HepG2 (cell line): Measurements from ENCODE around the gene AGAP1. TPM values are rescaled to one million over a fixed set of nuclear protein-coding genes. Genes with fewer than 3 reads are reported as not detected.

Experiments
- ETV6 ChIP-seq: sonication (generic); formaldehyde crosslinking; conservative IDR thresholded peaks from 2 replicates; pipeline ENCODE4 v1.4.0; 2020; ENCODE audit warnings: missing genetic modification reagents
- GFI1 ChIP-seq: sonication (generic); formaldehyde crosslinking; IDR thresholded peaks from 2 replicates; pipeline ENCODE4 v1.5.0; 2020; ENCODE audit warnings: missing genetic modification reagents, mild to moderate bottlenecking, borderline replicate concordance
- HHEX ChIP-seq: IDR thresholded peaks from 2 replicates; pipeline ENCODE4 v1.6.1; 2016; ENCODE audit warnings: control low read depth
- ISX ChIP-seq: sonication (generic); formaldehyde crosslinking; conservative IDR thresholded peaks from 2 replicates; pipeline ENCODE4 v1.5.0; 2020; ENCODE audit warnings: missing genetic modification reagents
- KLF12 ChIP-seq: sonication (generic); formaldehyde crosslinking; IDR thresholded peaks from 2 replicates; pipeline ENCODE4 v1.4.0; 2020; ENCODE audit warnings: missing genetic modification reagents, borderline replicate concordance
- REXO4 ChIP-seq: sonication (generic); formaldehyde crosslinking; IDR thresholded peaks from 2 replicates; pipeline ENCODE4 v1.8.0; 2022; ENCODE audit warnings: missing genetic modification reagents, mild to moderate bottlenecking, borderline replicate concordance
- RNF2 ChIP-seq: fragments of 450-650 bp; conservative IDR thresholded peaks from 2 replicates; pipeline ENCODE4 v1.6.1; 2016; ENCODE audit warnings: low read depth
- SMARCE1 ChIP-seq: fragments of 450-650 bp; IDR thresholded peaks from 2 replicates; pipeline ENCODE4 v1.6.1; 2017; ENCODE audit warnings: borderline replicate concordance
- ZBTB20 ChIP-seq: sonication (generic); formaldehyde crosslinking; IDR thresholded peaks from 2 replicates; pipeline ENCODE4 v1.8.1; 2023; ENCODE audit warnings: missing genetic modification reagents, low read depth, mild to moderate bottlenecking, borderline replicate concordance
- ZFP36 ChIP-seq: fragments of 150-350 bp; IDR thresholded peaks from 2 replicates; pipeline ENCODE4 v1.6.1; 2018; ENCODE audit warnings: borderline replicate concordance, low read length, low read depth; ENCODE audit not compliant: partially characterized antibody
- ZNF431 ChIP-seq: sonication (generic); formaldehyde crosslinking; IDR thresholded peaks from 2 replicates; pipeline ENCODE4 v1.9.0; 2022; ENCODE audit warnings: missing genetic modification reagents, low read depth, mild to moderate bottlenecking, borderline replicate concordance
- ZNF446 ChIP-seq: sonication (generic); formaldehyde crosslinking; IDR thresholded peaks from 2 replicates; pipeline ENCODE4 v1.5.0; 2020; ENCODE audit warnings: mild to moderate bottlenecking, missing genetic modification reagents
- ZNF577 ChIP-seq: sonication (generic); formaldehyde crosslinking; IDR thresholded peaks from 2 replicates; pipeline ENCODE4 v1.4.0; 2020; ENCODE audit warnings: mild to moderate bottlenecking, low read depth, missing genetic modification reagents, borderline replicate concordance
- ZNF891 ChIP-seq: sonication (generic); formaldehyde crosslinking; IDR thresholded peaks from 2 replicates; pipeline ENCODE4 v1.5.0; 2020; ENCODE audit warnings: mild to moderate bottlenecking, missing genetic modification reagents
- polyA plus RNA-seq, 8 experiments: library from polyadenylated mRNA; depleted of rRNA in 3 of 8; stranded (reverse) in 7 of 8; unstranded in 1 of 8; fragments of >200 nt; fragmentation: Illumina TruSeq in 4 of 8; extraction: Trizol in 4 of 8; gene quantifications; 2 replicates each; pipeline versions ENCODE4 v1.2.1 to v1.2.3, GENCODE V29; 2011 to 2016; ENCODE audit warnings: low read depth in 4 of 8, missing spikeins in 1 of 8, mixed read lengths in 1 of 8; ENCODE audit not compliant: insufficient read depth in 1 of 8
- total RNA-seq, 5 experiments: library from RNA; depleted of rRNA; stranded (reverse); fragments of >200 nt; fragmentation: Illumina TruSeq; extraction: Trizol; gene quantifications; 2 replicates each; pipeline ENCODE4 v1.2.3, GENCODE V29; 2016; ENCODE audit warnings: low read depth in 1 of 5
- TF ChIP-seq, protein P1 (sequence below): IDR thresholded peaks from 2 replicates; pipeline ENCODE4 v1.6.1; 2016; ENCODE audit warnings: mild to moderate bottlenecking, missing biosample characterization, missing genetic modification reagents
- TF ChIP-seq, protein P2 (sequence below): sonication (generic); formaldehyde crosslinking; IDR thresholded peaks from 2 replicates; pipeline ENCODE4 v1.4.0; 2020; ENCODE audit warnings: missing genetic modification reagents, borderline replicate concordance
- TF ChIP-seq, protein P3 (sequence below): sonication (generic); formaldehyde crosslinking; IDR thresholded peaks from 2 replicates; pipeline ENCODE4 v1.4.0; 2020; ENCODE audit warnings: missing genetic modification reagents, borderline replicate concordance
- TF ChIP-seq, protein P4 (sequence below): sonication (generic); formaldehyde crosslinking; IDR thresholded peaks from 2 replicates; pipeline ENCODE4 v1.9.0; 2021; ENCODE audit warnings: mild to moderate bottlenecking, missing genetic modification reagents

Gene AGAP1
- total and polyA plus RNA-seq, 2 of the 13 experiments (the other 11 are each of a cell fraction or from before 2014, with no cell fraction given), result 21.2 to 32.7 TPM

DNA sequence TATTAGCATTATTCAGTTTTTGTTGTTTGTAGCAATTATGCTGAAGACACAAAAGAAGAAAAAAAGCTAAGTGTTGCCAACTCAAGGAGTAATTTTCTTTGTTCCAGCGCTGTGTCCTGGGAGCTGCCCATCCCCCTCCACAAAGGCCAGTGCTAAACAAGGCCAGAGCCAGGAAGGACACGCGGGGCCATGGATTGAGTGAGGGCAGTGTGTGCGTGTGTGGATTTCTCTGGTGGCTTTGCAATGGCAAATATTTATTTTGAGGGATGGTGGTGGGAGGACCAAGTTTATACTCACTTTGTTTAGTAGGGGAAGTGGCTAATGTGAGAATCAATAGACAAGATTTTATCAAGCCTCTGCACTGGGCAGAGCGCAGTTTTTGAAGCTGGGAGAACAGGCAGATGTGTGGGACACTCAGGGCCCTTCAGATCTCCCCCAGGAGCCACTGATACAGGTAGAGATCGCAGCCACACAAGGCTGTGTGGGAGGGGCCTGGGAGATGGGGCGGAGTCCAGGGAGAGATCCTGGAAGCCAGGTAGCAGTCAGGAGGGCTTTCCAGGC lies 11.4 kb downstream of the AGAP1 start (continued):
- TF ChIP-seq ZNF431 (0 out of 2 replicates have a peak, but pooled peaks have one; percentile 52), ZFP36 (no peak), ISX (CRISPR knock-in tag) (no peak), REXO4 (CRISPR knock-in tag) (no peak), ETV6 (CRISPR knock-in tag) (no peak), SMARCE1 (no peak), ZNF577 (CRISPR knock-in tag) (no peak), RNF2 (no peak), ZBTB20 (CRISPR knock-in tag) (peak; percentile 89; the same call in 1 of the 2 replicates), ZNF891 (0 out of 2 replicates have a peak, but pooled peaks have one; percentile 63), ZNF446 (CRISPR knock-in tag) (no peak), KLF12 (no peak), GFI1 (CRISPR knock-in tag) (peak; percentile 91), HHEX (CRISPR knock-in tag) (peak; percentile 55; the same call in 1 of the 2 replicates)
- TF ChIP-seq, protein P1, sequence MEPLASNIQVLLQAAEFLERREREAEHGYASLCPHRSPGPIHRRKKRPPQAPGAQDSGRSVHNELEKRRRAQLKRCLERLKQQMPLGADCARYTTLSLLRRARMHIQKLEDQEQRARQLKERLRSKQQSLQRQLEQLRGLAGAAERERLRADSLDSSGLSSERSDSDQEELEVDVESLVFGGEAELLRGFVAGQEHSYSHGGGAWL (CRISPR knock-in tag), result no peak
- TF ChIP-seq, protein P2, sequence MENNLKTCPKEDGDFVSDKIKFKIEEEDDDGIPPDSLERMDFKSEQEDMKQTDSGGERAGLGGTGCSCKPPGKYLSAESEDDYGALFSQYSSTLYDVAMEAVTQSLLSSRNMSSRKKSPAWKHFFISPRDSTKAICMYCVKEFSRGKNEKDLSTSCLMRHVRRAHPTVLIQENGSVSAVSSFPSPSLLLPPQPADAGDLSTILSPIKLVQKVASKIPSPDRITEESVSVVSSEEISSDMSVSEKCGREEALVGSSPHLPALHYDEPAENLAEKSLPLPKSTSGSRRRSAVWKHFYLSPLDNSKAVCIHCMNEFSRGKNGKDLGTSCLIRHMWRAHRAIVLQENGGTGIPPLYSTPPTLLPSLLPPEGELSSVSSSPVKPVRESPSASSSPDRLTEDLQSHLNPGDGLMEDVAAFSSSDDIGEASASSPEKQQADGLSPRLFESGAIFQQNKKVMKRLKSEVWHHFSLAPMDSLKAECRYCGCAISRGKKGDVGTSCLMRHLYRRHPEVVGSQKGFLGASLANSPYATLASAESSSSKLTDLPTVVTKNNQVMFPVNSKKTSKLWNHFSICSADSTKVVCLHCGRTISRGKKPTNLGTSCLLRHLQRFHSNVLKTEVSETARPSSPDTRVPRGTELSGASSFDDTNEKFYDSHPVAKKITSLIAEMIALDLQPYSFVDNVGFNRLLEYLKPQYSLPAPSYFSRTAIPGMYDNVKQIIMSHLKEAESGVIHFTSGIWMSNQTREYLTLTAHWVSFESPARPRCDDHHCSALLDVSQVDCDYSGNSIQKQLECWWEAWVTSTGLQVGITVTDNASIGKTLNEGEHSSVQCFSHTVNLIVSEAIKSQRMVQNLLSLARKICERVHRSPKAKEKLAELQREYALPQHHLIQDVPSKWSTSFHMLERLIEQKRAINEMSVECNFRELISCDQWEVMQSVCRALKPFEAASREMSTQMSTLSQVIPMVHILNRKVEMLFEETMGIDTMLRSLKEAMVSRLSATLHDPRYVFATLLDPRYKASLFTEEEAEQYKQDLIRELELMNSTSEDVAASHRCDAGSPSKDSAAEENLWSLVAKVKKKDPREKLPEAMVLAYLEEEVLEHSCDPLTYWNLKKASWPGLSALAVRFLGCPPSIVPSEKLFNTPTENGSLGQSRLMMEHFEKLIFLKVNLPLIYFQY (CRISPR knock-in tag), result no peak
- TF ChIP-seq, protein P3, sequence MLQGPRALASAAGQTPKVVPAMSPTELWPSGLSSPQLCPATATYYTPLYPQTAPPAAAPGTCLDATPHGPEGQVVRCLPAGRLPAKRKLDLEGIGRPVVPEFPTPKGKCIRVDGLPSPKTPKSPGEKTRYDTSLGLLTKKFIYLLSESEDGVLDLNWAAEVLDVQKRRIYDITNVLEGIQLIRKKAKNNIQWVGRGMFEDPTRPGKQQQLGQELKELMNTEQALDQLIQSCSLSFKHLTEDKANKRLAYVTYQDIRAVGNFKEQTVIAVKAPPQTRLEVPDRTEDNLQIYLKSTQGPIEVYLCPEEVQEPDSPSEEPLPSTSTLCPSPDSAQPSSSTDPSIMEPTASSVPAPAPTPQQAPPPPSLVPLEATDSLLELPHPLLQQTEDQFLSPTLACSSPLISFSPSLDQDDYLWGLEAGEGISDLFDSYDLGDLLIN (CRISPR knock-in tag), result no peak
- TF ChIP-seq, protein P4, sequence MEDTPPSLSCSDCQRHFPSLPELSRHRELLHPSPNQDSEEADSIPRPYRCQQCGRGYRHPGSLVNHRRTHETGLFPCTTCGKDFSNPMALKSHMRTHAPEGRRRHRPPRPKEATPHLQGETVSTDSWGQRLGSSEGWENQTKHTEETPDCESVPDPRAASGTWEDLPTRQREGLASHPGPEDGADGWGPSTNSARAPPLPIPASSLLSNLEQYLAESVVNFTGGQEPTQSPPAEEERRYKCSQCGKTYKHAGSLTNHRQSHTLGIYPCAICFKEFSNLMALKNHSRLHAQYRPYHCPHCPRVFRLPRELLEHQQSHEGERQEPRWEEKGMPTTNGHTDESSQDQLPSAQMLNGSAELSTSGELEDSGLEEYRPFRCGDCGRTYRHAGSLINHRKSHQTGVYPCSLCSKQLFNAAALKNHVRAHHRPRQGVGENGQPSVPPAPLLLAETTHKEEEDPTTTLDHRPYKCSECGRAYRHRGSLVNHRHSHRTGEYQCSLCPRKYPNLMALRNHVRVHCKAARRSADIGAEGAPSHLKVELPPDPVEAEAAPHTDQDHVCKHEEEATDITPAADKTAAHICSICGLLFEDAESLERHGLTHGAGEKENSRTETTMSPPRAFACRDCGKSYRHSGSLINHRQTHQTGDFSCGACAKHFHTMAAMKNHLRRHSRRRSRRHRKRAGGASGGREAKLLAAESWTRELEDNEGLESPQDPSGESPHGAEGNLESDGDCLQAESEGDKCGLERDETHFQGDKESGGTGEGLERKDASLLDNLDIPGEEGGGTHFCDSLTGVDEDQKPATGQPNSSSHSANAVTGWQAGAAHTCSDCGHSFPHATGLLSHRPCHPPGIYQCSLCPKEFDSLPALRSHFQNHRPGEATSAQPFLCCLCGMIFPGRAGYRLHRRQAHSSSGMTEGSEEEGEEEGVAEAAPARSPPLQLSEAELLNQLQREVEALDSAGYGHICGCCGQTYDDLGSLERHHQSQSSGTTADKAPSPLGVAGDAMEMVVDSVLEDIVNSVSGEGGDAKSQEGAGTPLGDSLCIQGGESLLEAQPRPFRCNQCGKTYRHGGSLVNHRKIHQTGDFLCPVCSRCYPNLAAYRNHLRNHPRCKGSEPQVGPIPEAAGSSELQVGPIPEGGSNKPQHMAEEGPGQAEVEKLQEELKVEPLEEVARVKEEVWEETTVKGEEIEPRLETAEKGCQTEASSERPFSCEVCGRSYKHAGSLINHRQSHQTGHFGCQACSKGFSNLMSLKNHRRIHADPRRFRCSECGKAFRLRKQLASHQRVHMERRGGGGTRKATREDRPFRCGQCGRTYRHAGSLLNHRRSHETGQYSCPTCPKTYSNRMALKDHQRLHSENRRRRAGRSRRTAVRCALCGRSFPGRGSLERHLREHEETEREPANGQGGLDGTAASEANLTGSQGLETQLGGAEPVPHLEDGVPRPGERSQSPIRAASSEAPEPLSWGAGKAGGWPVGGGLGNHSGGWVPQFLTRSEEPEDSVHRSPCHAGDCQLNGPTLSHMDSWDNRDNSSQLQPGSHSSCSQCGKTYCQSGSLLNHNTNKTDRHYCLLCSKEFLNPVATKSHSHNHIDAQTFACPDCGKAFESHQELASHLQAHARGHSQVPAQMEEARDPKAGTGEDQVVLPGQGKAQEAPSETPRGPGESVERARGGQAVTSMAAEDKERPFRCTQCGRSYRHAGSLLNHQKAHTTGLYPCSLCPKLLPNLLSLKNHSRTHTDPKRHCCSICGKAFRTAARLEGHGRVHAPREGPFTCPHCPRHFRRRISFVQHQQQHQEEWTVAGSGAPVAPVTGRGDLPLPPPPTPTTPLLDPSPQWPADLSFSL (CRISPR knock-in tag), result no peak
